ENCODE results near the gene UBXN10.

DNA sequence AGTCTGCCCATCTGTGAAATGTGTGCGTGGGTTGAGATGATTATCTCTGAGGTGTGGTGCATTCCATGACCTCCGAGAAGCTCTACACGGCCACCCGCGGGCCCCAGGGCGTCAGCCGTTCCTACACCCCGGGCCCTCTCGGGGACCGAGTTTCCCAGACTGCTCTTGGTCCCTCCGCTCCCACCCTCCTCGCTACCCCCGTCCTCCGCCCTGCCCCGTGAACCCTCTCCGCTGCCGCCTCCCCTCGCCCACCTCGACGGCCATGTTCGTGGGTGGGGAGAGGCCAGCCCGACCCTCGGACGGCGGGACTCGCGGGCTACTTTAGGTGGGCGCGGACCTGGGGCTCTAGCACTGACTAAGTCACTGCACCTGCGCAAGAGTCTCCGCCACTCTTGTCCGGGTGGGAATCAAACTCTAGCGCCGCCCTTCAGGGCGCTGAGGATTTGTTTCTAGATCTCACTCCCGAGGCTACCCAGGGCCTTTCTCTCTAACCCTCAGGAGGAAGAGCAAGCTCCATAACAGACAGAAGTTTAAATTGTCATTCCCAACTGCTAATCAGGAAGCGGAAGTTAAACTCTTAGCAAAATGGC, 57.1 kb downstream of the UBXN10 start:
- TF ChIP-seq, protein P1, sequence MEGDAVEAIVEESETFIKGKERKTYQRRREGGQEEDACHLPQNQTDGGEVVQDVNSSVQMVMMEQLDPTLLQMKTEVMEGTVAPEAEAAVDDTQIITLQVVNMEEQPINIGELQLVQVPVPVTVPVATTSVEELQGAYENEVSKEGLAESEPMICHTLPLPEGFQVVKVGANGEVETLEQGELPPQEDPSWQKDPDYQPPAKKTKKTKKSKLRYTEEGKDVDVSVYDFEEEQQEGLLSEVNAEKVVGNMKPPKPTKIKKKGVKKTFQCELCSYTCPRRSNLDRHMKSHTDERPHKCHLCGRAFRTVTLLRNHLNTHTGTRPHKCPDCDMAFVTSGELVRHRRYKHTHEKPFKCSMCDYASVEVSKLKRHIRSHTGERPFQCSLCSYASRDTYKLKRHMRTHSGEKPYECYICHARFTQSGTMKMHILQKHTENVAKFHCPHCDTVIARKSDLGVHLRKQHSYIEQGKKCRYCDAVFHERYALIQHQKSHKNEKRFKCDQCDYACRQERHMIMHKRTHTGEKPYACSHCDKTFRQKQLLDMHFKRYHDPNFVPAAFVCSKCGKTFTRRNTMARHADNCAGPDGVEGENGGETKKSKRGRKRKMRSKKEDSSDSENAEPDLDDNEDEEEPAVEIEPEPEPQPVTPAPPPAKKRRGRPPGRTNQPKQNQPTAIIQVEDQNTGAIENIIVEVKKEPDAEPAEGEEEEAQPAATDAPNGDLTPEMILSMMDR (IDR thresholded peaks at IDR 0.05) = no peak
- no peak for TF ChIP-seq POLR2A (IDR thresholded peaks at IDR 0.05)
